ENCODE measurements around the gene RERE. TPM values are rescaled to one million over a fixed set of nuclear protein-coding genes. Genes with fewer than 3 reads are reported as not detected.

Gene RERE
- polyA plus RNA-seq, 1 of the 3 experiments (the other 2 are of a cell fraction) = 8.1 TPM

DNA sequence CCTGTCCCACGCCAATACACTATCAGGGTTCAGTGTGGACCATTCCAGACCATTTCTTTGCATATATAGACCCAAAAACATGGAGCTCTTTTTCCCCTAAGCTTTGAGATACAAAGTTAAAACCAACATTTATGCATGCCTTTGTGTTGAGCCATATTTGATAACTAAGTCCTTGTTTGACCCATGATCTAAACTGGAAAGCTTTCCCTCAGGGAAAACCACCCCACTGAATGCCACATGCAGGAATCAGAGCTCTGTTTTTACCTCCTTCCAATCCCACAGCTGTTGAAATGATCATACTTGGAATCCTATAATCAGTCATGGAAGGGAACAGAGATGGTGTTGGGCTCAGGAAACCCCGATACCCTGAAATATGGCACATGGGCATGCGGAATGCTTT lies 514.3 kb downstream of the RERE start (continued):
- TF ChIP-seq, protein P1, sequence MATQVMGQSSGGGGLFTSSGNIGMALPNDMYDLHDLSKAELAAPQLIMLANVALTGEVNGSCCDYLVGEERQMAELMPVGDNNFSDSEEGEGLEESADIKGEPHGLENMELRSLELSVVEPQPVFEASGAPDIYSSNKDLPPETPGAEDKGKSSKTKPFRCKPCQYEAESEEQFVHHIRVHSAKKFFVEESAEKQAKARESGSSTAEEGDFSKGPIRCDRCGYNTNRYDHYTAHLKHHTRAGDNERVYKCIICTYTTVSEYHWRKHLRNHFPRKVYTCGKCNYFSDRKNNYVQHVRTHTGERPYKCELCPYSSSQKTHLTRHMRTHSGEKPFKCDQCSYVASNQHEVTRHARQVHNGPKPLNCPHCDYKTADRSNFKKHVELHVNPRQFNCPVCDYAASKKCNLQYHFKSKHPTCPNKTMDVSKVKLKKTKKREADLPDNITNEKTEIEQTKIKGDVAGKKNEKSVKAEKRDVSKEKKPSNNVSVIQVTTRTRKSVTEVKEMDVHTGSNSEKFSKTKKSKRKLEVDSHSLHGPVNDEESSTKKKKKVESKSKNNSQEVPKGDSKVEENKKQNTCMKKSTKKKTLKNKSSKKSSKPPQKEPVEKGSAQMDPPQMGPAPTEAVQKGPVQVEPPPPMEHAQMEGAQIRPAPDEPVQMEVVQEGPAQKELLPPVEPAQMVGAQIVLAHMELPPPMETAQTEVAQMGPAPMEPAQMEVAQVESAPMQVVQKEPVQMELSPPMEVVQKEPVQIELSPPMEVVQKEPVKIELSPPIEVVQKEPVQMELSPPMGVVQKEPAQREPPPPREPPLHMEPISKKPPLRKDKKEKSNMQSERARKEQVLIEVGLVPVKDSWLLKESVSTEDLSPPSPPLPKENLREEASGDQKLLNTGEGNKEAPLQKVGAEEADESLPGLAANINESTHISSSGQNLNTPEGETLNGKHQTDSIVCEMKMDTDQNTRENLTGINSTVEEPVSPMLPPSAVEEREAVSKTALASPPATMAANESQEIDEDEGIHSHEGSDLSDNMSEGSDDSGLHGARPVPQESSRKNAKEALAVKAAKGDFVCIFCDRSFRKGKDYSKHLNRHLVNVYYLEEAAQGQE (IDR thresholded peaks at IDR 0.05; ENCODE audit: low read depth, low read length) = no peak
- TF ChIP-seq RXRA (IDR thresholded peaks at IDR 0.05; ENCODE audit: borderline replicate concordance, low read depth) = no peak
- TF ChIP-seq POLR2AphosphoS5 (IDR thresholded peaks at IDR 0.05; ENCODE audit: low read depth, low read length) = no peak

Small RNA genes lying within 50 kb of the gene (small RNA-seq; reads per million reads assigned to genes)
- gene MIR6728 (0 reads per million in 7 experiments), gene RF00019 (0 reads per million in 7 experiments), gene RF00599 (0 reads per million in 7 experiments)

Other genes with a start within 250 kb of the RERE start
- 1,578 and 1,599 TPM in 2 replicates for gene ENO1, start 61.0 kb upstream of the RERE start, polyA plus RNA-seq (2012; rRNA removed)
- not detected in 2 replicates for gene CA6, start 128.2 kb upstream of the RERE start, polyA plus RNA-seq (2012; rRNA removed)
- gene SLC2A7, start 208.8 kb upstream of the RERE start, polyA plus RNA-seq (2012; rRNA removed) = not detected in 2 replicates

Measured in SK-N-SH (cell line).